Stimulated activated CD4-positive, alpha-beta T cell treated with anti-CD3 and anti-CD28 coated beads, TNF-alpha, amount 100 ng/mL, for 1 hour (primary cell): ENCODE measurements around the gene DIPK1C.
"Not testable (repeated sequence)": the region's sequence is repeated elsewhere in the genome, so short reads cannot be mapped to it uniquely, and the experiment has no call there.

Source experiments
- DNase-seq, 3 donors: peaks; one replicate each; pipeline ENCODE4 v3.0.0-alpha.2; 2020; ENCODE audit warnings: low read depth in 3 of 3, low spot score in 1 of 3

The DIPK1C gene

DNA sequence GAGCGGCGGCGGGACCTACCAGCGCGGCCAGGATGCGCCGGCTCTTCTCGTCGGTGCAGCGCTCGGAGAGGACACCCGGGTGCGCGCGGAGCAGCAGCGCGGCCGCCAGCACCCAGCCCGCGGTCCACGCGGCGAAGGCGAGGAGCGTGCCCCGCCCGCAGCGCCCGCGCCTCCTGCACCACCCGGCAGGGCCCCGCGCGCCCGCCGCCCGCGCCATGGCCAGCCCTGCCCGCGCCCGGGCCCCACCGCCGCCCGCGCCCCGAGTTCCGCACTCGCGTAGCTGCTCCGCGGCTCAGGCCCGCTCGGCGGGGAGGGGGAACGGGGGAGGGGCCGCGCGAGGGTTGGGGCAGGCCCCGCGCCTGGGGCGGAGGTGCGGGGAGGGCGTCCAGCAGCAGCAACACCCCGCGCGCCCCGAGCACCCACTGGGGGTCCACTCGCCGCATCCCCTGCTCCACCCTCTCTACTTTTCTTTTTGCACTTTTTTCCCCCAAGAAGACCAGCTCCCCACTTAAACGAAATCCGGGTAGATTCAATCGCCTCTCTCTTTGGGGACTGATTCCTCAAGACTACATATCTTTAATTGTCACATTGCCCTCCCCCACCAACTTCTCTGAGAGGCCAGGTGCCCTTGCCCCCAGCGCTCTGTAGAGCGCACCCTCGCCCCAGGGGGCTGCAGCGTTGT lies at the start of gene DIPK1C:
Gene DIPK1C, minus strand, starts transcription at position 266 of the 682 bp plus-strand sequence. Its CDS starts 49 bp downstream, at position 217.
- DNase-seq: no peak

DNA sequence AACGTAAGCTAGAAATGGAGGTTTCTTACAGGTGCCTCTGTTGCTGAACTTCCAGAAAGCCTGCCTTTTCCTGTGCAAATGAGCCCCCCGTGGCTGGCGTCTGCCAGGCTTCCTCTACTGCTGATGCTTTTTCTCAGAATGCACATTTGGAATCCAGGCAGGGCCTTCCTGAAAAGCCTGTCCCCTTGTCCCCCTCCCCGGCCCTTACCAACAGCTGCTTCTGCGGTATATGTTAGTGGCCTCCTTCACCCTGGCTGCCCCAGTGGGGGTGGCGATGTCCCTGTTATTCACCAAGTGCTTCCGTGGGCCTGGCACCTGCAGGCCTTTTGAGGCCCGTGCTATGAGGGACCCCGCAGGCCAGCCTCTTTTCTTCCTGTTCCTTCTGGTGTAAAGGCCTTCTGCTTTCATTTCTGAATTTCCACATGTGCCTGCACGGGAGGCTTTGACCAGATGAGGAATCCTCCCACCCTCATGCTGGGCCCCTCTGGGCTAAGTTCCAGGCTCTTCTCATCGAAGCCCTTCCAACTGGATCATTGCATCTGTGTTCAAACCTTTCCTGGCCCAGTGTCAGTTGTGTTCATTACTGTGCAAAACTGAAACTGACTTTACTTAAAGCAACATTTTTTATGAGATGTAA lies 49.5 kb upstream of the DIPK1C start:
- DNase-seq: no peak

DNA sequence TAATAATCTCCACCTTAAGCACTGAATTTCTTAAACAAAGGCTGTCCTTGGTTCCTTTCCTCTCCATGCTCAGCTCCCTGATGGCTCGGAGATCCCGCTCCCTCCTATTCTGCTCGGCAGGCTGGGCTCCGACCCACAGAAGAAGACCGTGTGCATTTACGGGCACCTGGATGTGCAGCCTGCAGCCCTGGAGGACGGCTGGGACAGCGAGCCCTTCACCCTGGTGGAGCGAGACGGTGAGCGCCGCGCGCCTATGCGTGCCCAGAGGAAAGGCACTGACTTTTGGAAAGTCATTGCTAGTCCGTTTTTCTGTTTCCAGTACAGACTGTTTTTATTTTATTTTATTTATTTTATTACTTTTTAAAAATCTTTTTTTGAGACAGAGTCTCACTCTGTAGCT lies 48.7 kb upstream of the DIPK1C start:
- DNase-seq: no peak

GRCh38 chr18:74503137-74503536 lies 46.0 kb upstream of the DIPK1C start:
- DNase-seq: no peak

- no peak for DNase-seq
Observed at GRCh38 chr18:74501386-74501785, 44.3 kb upstream of the DIPK1C start.

GRCh38 chr18:74500774-74501173 lies 43.7 kb upstream of the DIPK1C start:
- not testable (repeated sequence) for DNase-seq

DNA sequence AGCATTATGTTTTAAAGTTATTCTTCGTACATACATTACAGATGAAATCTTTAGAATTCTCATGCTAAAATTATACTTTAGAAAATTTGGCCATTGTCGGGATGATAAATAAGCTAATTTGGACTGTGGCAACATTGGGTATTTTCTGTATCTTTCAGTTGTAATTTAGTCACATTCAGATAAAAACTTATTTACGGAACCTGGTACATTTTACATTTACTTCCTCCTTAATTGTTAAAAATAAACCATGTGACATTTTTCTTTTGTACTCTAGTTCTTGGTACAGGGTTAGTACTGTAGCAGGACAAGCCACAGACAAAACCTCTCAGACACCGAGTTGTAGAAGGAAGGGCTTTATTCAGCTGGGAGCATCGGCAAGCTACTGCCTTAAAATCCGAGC lies 43.3 kb upstream of the DIPK1C start:
- no peak for DNase-seq

DNA sequence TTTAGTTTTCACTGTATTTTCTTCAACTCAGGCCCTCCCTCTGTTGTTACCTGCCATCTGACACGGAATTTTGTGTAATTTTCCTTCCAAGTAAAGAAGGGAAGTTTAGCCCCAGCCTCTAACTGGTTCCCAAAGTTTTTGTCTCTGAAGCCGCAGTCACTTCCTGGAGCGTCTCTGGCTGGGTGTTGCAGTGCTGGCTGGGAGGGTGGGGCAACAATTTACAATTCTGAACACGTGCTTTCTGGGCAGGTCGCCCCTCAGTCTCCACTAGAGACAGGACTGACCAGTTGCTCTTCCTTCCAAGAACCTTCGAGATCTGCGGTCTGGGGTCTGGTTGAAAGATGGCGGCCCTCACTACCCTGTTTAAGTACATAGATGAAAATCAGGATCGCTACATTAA lies 42.5 kb upstream of the DIPK1C start:
- no peak for DNase-seq

DNA sequence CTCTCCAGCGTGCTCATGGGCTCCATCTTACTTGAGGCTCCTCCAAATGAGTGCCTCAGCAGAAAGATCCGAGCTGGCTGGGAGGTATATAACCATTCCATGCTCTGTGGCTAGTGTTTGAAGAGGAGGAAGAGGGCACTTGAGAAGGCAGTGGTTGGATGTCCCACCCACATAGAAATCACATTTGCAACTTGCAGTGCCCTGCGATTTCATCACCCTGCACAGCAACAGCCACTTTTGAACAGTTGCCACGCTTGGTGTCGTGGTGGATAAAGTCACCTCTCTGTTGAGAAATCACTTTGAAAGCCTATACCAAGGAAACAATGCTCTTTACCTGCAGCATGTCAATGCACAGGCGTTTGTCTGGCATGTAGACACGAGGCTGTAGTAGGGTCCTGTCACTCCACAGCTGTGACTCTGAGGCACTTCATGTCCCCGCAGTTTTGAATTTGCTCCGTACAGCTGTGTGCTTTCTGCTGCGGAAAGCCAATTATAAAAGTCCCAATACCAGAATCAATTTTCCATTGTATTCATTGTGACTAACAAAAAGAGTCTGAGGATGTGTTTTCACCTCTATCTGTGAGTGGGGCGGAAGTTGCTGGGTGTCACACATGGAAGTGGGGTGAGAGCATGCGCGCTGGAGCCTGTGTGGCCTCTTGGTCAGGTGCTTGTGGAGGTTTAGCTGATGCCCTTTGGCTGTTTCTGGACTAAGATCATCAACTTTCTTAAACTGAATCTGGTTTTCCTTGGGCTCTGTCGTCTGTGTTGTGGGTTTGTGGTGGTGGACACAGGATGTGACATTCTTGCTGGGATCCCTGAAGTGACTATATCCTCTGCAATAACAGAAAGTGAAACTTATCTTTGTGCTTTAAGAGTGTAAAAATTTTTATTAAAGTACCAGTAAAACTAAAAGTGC lies 41.9 kb upstream of the DIPK1C start:
- DNase-seq: peak; percentile 34 to 55 (median 52)

- no peak for DNase-seq
Observed at GRCh38 chr18:74497778-74498177, 40.7 kb upstream of the DIPK1C start.

DNA sequence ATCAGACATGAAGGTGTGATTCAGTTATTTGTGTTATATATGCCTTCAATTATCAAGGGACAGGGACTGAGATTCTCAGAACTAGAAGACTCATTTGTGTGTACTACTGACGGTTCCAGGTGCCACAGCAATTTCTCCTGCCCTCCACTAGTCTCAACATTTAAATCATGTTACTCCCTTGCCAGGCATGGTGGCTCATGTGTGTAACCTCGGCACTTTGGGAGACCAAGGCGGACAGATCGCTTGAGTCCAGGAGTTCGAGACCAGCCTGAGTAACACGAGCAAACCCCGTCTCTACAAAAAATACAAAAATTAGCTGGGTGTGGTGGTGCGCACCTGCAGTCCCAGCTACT lies 40.2 kb upstream of the DIPK1C start:
- no peak for DNase-seq

GRCh38 chr18:74496508-74497323 lies 39.6 kb upstream of the DIPK1C start:
- DNase-seq: no peak

DNA sequence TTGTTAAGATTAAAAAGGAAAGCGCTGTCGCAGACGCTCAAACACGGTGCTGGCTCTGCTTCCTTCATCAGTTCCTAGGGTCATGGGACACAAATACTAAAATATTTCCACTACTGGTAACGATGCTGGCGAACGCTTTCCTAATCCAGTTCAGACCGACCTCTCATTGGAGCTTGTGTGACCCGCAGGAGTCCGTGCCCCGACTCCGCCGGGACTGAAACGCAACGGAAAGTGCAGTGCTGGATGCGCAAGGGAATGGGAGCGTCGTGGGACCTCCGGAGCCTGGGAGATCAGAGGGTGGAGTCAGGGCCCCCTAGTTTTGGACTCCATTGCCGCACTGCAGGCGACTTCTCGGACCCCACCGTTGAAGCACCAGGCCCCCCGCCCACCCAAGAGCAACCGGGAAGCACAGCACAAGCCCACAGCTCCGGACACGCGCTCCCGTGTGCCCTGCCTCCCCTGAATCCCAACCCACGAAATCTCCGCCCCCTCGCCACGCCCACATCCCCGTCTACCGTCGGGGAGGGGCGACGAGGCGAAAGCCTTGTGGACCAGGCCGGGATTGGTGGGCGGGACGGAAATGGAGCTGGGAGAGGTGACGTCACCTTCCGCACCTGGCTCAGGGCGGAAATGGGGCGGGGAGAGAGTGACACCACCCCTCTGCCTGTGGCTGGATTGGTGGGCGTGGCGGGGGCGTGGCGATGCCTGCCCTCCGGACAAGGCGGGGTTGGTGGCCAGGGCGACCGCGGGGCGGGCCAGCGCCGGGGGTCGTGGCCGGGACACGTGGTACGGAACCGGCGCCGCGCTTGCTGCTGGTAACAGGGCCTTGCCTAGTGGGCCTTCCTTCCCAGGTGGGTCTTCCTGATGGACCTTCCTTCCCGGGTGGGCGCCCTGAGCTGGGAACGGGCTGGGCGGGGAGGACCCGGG lies 38.7 kb upstream of the DIPK1C start, which contains the start of gene CNDP2:
Gene CNDP2, plus strand, starts transcription at position 783 of the 927 bp plus-strand sequence. CDS start 3,611 bp downstream, outside the sequence.
- peak; percentile 94 to 97 (median 96) for DNase-seq

DNA sequence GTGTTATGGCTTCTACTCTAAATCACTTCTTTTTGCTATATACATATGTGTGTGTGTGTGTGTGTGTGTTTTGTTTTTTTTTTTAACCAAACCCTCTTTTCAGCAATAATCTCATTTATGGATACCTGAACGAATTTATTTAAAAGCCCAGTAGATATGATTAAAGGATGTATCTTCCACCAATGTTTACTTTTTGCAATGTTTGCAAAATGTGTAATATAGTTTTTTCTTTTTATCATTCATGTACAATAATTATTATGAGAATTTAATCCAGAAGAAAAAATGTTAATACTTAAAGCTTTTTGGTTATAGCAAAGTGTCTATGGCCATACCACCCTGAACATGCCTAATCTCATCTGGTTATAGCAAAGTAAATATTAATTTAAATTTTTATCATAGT lies 37.4 kb upstream of the DIPK1C start:
- no peak for DNase-seq

DNA sequence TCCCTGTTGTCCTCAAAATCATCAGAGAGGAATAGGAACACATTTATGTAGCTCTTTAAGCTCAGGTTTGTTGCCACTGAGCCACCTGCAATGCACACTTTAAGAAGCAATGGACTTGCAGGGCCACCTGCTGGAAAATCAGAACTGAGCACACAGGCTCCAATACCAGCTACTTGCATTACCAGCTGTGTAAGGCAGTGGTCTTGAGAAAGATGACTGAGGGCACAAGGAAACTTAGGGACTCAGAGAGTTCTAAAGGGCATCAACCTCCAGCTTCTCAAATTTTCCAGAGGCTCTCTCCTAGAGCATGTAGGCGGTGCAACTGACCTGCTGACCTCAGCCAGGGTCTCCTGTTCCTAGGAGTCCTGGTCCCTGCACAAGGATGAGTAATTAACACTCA lies 36.6 kb upstream of the DIPK1C start:
- DNase-seq: peak in 2 of 3 donors; percentile 30 to 44

- no peak for DNase-seq
Observed at GRCh38 chr18:74492259-74492658, 35.2 kb upstream of the DIPK1C start.

DNA sequence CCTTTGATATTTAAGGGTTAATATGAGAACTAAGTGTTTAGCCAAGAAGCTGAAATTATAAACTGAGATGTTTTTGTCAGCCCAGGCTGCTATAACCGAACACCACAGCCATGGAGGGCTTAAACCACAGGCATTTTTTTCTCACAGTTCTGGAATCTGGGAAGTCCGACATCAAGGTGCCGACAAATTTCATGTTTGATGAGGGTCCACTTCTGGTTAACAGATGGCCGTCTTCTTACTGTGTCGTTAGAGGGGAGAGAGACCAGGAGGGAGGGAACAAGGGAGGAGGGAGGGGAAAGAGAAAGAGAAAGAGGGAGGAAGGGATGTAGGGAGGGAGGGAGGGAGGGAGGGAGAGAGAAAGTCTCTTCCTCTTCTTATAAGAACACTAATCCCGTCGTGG lies 32.6 kb upstream of the DIPK1C start:
- DNase-seq: no peak

DNA sequence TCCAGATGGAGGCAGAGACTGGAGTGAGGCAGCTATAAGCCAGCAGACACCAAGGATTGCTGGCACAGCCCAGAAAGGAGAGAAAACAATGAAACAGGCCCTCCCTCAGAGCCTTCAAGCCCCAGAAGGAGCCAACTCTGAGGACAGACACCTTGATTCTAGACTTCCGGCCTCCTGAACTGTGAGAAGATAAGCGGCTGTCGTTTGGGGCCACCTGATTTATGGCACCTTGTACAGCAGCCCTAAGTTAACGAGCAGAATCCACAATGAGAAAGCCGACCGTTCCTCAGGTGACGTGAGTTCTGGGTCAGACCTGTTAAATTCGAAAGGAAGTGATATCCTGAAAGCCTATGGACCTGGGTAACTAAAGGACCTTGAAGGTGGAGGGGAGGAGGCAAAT lies 31.8 kb upstream of the DIPK1C start:
- no peak for DNase-seq

DNA sequence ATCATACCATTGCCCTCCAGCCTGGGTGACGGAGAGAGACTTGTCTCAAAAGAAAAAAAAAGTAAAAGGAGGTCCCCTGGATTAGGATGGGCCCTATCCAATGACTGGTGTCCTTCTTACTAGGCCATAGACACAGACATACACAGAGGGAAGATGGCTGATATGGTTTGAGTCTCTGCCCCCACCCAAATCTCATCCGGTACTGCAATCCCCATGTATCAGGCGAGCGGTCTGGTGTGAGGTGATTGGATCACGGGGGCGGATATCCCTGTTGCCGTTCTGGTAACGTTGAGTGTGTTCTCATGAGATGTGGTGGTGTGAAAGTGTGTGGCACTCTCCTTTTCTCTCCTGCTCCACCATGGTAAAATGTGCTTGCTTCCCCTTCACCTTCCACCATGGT lies 31.2 kb upstream of the DIPK1C start:
- DNase-seq: no peak
